ENCODE data around the gene KIF16B. TPM values are rescaled to one million over a fixed set of nuclear protein-coding genes. Genes with fewer than 3 reads are reported as not detected.

The KIF16B gene
- total and polyA plus RNA-seq, 2 experiments from 2014 or later: 6.5 to 11.1 TPM

GRCh38 chr20:16574656-16575355, 1.6 kb upstream of the KIF16B start:
- Mint-ChIP-seq H3K36me3 (ENCODE audit: low read depth) (no peaks in the 10 kb centered on the region; the same call in 2 of the 3 replicates), H3K4me3 (peak overlapping the region; percentile 87), H3K9me3 (peaks cover 3% of the 10 kb centered on the region; the same call in 1 of the 3 replicates), H3K27ac (no peak overlapping the region; the same call in 1 of the 2 replicates), H3K4me1 (peaks cover 30% of the 10 kb centered on the region), H3K27me3 (ENCODE audit: insufficient read depth, low read depth, poor library complexity) (peaks cover 11% of the 10 kb centered on the region)
- H3K79me2 ChIP-seq (replicated peaks; ENCODE audit: insufficient read depth): peaks cover 18% of the 10 kb centered on the region
- H3K4me3 ChIP-seq: peak overlapping the region; percentile 86
- H3F3A ChIP-seq (replicated peaks; ENCODE audit: low read depth): no peaks in the 10 kb centered on the region
- no peaks in the 10 kb centered on the region for H3K27me3 ChIP-seq (ENCODE audit: insufficient read depth)
- no peaks in the 10 kb centered on the region for H4K20me1 ChIP-seq (replicated peaks; ENCODE audit: insufficient read depth)
- H3K4me2 ChIP-seq: peak overlapping the region; percentile 97
- TF ChIP-seq POLR2AphosphoS5 (IDR thresholded peaks at IDR 0.05; ENCODE audit: low read depth) (0 out of 2 replicates have a peak, but pooled peaks have one; percentile 18), CTCF (conservative IDR thresholded peaks at IDR 0.05; ENCODE audit: low read depth in 2 of 2) (no peak), ZNF114 (CRISPR knock-in tag; IDR thresholded peaks at IDR 0.05) (no peak), REST (IDR thresholded peaks at IDR 0.05; ENCODE audit: unreplicated experiment) (no peak), EZH2phosphoT487 (IDR thresholded peaks at IDR 0.05; ENCODE audit: unreplicated experiment) (no peak)
- peak overlapping the region; percentile 59; the same call in 1 of the 2 replicates for H3K27ac ChIP-seq (ENCODE audit: low read depth)
- peaks cover 14% of the 10 kb centered on the region for H3K4me1 ChIP-seq (ENCODE audit: insufficient read depth)
- H3K9me2 ChIP-seq (ENCODE audit: insufficient read depth): no peaks in the 10 kb centered on the region
- no peaks in the 10 kb centered on the region for H3K36me3 ChIP-seq (ENCODE audit: insufficient read depth)
- ATAC-seq (peak; percentile 72), DNase-seq (ENCODE audit: low spot score) (peak; percentile 89)
- H2AFZ ChIP-seq: peak overlapping the region; percentile 97

GRCh38 chr20:16571333-16571732, 1.9 kb downstream of the KIF16B start:
- no peak overlapping the region for H3K27ac ChIP-seq (ENCODE audit: low read depth)
- no peak overlapping the region for H2AFZ ChIP-seq
- Mint-ChIP-seq H3K4me1 (peaks cover 24% of the 10 kb centered on the region), H3K27ac (no peak overlapping the region), H3K9me3 (peaks cover 3% of the 10 kb centered on the region; the same call in 1 of the 3 replicates), H3K4me3 (no peak overlapping the region), H3K27me3 (ENCODE audit: insufficient read depth, low read depth, poor library complexity) (peaks cover 10% of the 10 kb centered on the region), H3K36me3 (ENCODE audit: low read depth) (no peaks in the 10 kb centered on the region)
- TF ChIP-seq STAT1 (IDR thresholded peaks at IDR 0.05; ENCODE audit: unreplicated experiment): no peak
- no peak for TF ChIP-seq CREB1 (CRISPR knock-in tag; IDR thresholded peaks at IDR 0.05; ENCODE audit: low read depth)
- no peak for TF ChIP-seq NANOG (IDR thresholded peaks at IDR 0.05; ENCODE audit: borderline replicate concordance)
- no peak for TF ChIP-seq POLR2AphosphoS5 (IDR thresholded peaks at IDR 0.05; ENCODE audit: low read depth)
- TF ChIP-seq ETS1 (IDR thresholded peaks at IDR 0.05): no peak
- no peaks in the 10 kb centered on the region for H3F3A ChIP-seq (replicated peaks; ENCODE audit: low read depth)
- no peak overlapping the region for H3K4me3 ChIP-seq
- ATAC-seq (no peak), DNase-seq (ENCODE audit: low spot score) (no peak)
- H3K4me1 ChIP-seq (ENCODE audit: insufficient read depth): peaks cover 9% of the 10 kb centered on the region
- no peaks in the 10 kb centered on the region for H3K36me3 ChIP-seq (ENCODE audit: insufficient read depth)
- H3K27me3 ChIP-seq (ENCODE audit: insufficient read depth): no peaks in the 10 kb centered on the region
- H3K4me2 ChIP-seq: no peak overlapping the region
- H3K9me2 ChIP-seq (ENCODE audit: insufficient read depth): no peaks in the 10 kb centered on the region
- no peaks in the 10 kb centered on the region for H4K20me1 ChIP-seq (replicated peaks; ENCODE audit: insufficient read depth)
- H3K79me2 ChIP-seq (replicated peaks; ENCODE audit: insufficient read depth): peaks cover 31% of the 10 kb centered on the region

Data from GM23338 (cell line).